Thoracic aorta (tissue), 2 donors: ENCODE measurements around the gene ATXN1. TPM values are rescaled to one million over a fixed set of nuclear protein-coding genes. Genes with fewer than 3 reads are reported as not detected.
A peak's percentile ranks its signal among the peaks of the same experiment; 100 is the strongest.

Experiments used
- ATAC-seq: fragments of 150-250 bp; one replicate; pipeline ENCODE4 v1.8.0; 2017; ENCODE audit warnings: low read depth; ENCODE audit not compliant: insufficient number of reproducible peaks, low FRiP score
- DNase-seq: peaks from one replicate; pipeline ENCODE4 v3.0.0-alpha.2; 2020; ENCODE audit warnings: low spot score
- H3K27ac ChIP-seq, 2 donors: fragments of 200-600 bp; sonication (generic); 1 replicate in 1 of 2; 2 replicates in 1 of 2; pipeline ENCODE4 v1.5.1; 2016; ENCODE audit warnings: mild to moderate bottlenecking in 2 of 2, moderate library complexity in 2 of 2
- H3K27me3 ChIP-seq: fragments of 200-600 bp; sonication (generic); replicated peaks from 2 replicates; pipeline ENCODE4 v1.6.0; 2016; ENCODE audit warnings: mild to moderate bottlenecking; ENCODE audit not compliant: insufficient read depth
- H3K36me3 ChIP-seq: fragments of 200-600 bp; sonication (generic); one replicate; pipeline ENCODE4 v1.5.1; 2016
- H3K4me1 ChIP-seq, 2 donors: fragments of 200-600 bp; sonication (generic); 1 replicate in 1 of 2; 2 replicates in 1 of 2; pipeline versions ENCODE4 v1.5.1 to v1.6.0; 2016; ENCODE audit warnings: low read depth in 2 of 2, mild to moderate bottlenecking in 1 of 2; ENCODE audit not compliant: control insufficient read depth in 1 of 2
- H3K4me3 ChIP-seq: fragments of 200-600 bp; sonication (generic); 2 replicates; pipeline ENCODE4 v1.5.1; 2016; ENCODE audit warnings: mild to moderate bottlenecking
- H3K9me3 ChIP-seq: fragments of 200-600 bp; sonication (generic); 2 replicates; pipeline ENCODE4 v1.5.1; 2016
- total RNA-seq, 2 donors: library from RNA; depleted of rRNA; stranded (reverse); fragments of >200 nt; gene quantifications; one replicate each; pipeline versions ENCODE4 v1.1.0 to v1.2.3, GENCODE V29; 2016
- TF ChIP-seq, protein P1 (sequence below): fragments of 200-600 bp; sonication (generic); IDR thresholded peaks from one replicate; pipeline ENCODE4 v1.5.1; 2019; ENCODE audit warnings: antibody characterized with exemption

ATXN1 gene
- total RNA-seq, 2 donors from 2014 or later = 59.8 to 62.4 TPM

GRCh38 chr6:16723826-16724225 lies 37.4 kb downstream of the ATXN1 start:
- Histone ChIP-seq H3K27me3 (no peaks in the 10 kb centered on the region), H3K27ac (peak overlapping the region; percentile 85 to 88), H3K9me3 (no peaks in the 10 kb centered on the region), H3K36me3 (no peaks in the 10 kb centered on the region), H3K4me3 (peak overlapping the region; percentile 59), H3K4me1 (peaks cover 28 to 66% of the 10 kb centered on the region in 2 donors)
- DNase-seq (no peak), ATAC-seq (peak; percentile 91)
- TF ChIP-seq, protein P1, sequence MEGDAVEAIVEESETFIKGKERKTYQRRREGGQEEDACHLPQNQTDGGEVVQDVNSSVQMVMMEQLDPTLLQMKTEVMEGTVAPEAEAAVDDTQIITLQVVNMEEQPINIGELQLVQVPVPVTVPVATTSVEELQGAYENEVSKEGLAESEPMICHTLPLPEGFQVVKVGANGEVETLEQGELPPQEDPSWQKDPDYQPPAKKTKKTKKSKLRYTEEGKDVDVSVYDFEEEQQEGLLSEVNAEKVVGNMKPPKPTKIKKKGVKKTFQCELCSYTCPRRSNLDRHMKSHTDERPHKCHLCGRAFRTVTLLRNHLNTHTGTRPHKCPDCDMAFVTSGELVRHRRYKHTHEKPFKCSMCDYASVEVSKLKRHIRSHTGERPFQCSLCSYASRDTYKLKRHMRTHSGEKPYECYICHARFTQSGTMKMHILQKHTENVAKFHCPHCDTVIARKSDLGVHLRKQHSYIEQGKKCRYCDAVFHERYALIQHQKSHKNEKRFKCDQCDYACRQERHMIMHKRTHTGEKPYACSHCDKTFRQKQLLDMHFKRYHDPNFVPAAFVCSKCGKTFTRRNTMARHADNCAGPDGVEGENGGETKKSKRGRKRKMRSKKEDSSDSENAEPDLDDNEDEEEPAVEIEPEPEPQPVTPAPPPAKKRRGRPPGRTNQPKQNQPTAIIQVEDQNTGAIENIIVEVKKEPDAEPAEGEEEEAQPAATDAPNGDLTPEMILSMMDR = no peak

- H3K27ac ChIP-seq = peak overlapping the region; percentile 85 to 88
- no peaks in the 10 kb centered on the region for H3K36me3 ChIP-seq
- no peaks in the 10 kb centered on the region for H3K9me3 ChIP-seq
- TF ChIP-seq, protein P1 = no peak
- ATAC-seq (no peak), DNase-seq (no peak)
- H3K27me3 ChIP-seq = no peaks in the 10 kb centered on the region
- peak overlapping the region; percentile 59 for H3K4me3 ChIP-seq
- H3K4me1 ChIP-seq = peaks cover 31 to 70% of the 10 kb centered on the region in 2 donors
These were observed 37.9 kb downstream of the ATXN1 start for GRCh38 chr6:16723402-16723801.

- Histone ChIP-seq H3K4me1 (peaks cover 36 to 78% of the 10 kb centered on the region in 2 donors), H3K27ac (peak overlapping the region; percentile 85 to 88), H3K9me3 (no peaks in the 10 kb centered on the region), H3K36me3 (no peaks in the 10 kb centered on the region), H3K4me3 (no peak overlapping the region), H3K27me3 (no peaks in the 10 kb centered on the region)
- TF ChIP-seq, protein P1 = no peak
- ATAC-seq (no peak), DNase-seq (no peak)
These were observed 38.6 kb downstream of the ATXN1 start for GRCh38 chr6:16722630-16723029.

GRCh38 chr6:16721977-16722376 lies 39.3 kb downstream of the ATXN1 start:
- H3K36me3 ChIP-seq = no peaks in the 10 kb centered on the region
- H3K27me3 ChIP-seq = no peaks in the 10 kb centered on the region
- no peaks in the 10 kb centered on the region for H3K9me3 ChIP-seq
- H3K4me1 ChIP-seq = peaks cover 33 to 79% of the 10 kb centered on the region in 2 donors
- no peak for DNase-seq
- H3K27ac ChIP-seq = no peak overlapping the region
- no peak for ATAC-seq
- no peak overlapping the region for H3K4me3 ChIP-seq
- TF ChIP-seq, protein P1 = no peak

- peaks cover 30 to 69% of the 10 kb centered on the region in 2 donors for H3K4me1 ChIP-seq
- no peaks in the 10 kb centered on the region for H3K36me3 ChIP-seq
- DNase-seq = no peak
These were observed 40.4 kb downstream of the ATXN1 start for GRCh38 chr6:16720861-16721260.

More at GRCh38 chr6:16720861-16721260, 40.4 kb downstream of the ATXN1 start:
- H3K9me3 ChIP-seq = no peaks in the 10 kb centered on the region
- no peak overlapping the region for H3K4me3 ChIP-seq
- no peaks in the 10 kb centered on the region for H3K27me3 ChIP-seq
- no peak for ATAC-seq
- H3K27ac ChIP-seq = no peak overlapping the region
- TF ChIP-seq, protein P1 = no peak
